ENCODE data around the gene SPRR5.
A peak's percentile ranks its signal among the peaks of the same experiment; 100 is the strongest.

SPRR5 gene

DNA sequence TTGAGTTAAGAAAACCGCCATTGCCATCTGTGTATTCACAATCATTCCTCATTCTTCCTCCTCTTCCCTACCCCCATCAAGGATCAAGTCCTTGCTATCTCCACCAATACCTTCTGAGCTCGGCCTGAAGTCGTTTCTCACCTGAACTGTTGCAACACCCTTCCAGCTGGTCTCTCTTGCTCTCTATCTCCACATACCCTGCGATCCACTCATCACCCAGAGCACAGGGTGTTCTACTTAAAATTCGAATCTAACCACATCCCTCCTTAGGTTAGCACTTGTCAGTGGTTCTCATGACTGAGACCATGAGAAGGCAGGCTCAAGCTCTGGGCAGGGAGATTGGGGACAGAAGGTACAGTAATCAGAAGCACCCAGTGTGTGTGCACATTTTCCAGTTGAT lies 34.1 kb upstream of the SPRR5 start:
- no peak overlapping the region for H3K4me3 ChIP-seq (replicated peaks; ENCODE audit: low read depth, low read length)
- H3K36me3 ChIP-seq (ENCODE audit: control insufficient read depth, insufficient read depth, low read length) = no peaks in the 10 kb centered on the region
- no peak for DNase-seq (ENCODE audit: extremely low read depth, insufficient read length)
- TF ChIP-seq CTCF (IDR thresholded peaks at IDR 0.05; ENCODE audit: insufficient read depth, low read length, poor library complexity, severe bottlenecking) = no peak
- H3K27me3 ChIP-seq (replicated peaks; ENCODE audit: control insufficient read depth, insufficient read depth, low read length) = no peaks in the 10 kb centered on the region

GRCh38 chr1:152917794-152918193 lies 29.2 kb upstream of the SPRR5 start:
- DNase-seq (ENCODE audit: extremely low read depth, insufficient read length) = no peak
- H3K27me3 ChIP-seq (replicated peaks; ENCODE audit: control insufficient read depth, insufficient read depth, low read length) = no peaks in the 10 kb centered on the region
- TF ChIP-seq CTCF (IDR thresholded peaks at IDR 0.05; ENCODE audit: insufficient read depth, low read length, poor library complexity, severe bottlenecking) = no peak

DNA sequence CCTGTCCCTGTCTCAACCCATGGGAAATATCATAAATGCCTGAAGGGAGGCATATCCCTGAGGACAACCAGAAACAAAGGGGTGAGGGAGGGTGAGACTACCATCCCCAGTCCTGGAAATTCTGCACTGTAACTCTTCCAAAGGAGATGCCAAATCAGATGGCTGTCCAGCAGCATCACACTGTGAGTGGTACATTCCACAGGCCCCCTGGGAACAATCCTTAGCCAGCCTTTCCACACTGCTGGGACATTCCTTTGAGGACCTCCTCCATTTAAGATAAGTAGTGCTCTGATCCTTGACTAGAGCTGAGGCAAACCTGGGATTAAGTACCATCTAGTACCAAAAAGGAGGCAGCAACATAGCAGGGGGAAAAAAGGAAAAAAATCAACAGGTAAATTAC lies 27.9 kb upstream of the SPRR5 start:
- no peak for TF ChIP-seq CTCF (IDR thresholded peaks at IDR 0.05; ENCODE audit: insufficient read depth, low read length, poor library complexity, severe bottlenecking)
- DNase-seq (ENCODE audit: extremely low read depth, insufficient read length) = no peak

More at GRCh38 chr1:152917794-152918193, 29.2 kb upstream of the SPRR5 start:
- no peak overlapping the region for H3K4me3 ChIP-seq (replicated peaks; ENCODE audit: low read depth, low read length)
- H3K36me3 ChIP-seq (ENCODE audit: control insufficient read depth, insufficient read depth, low read length) = no peaks in the 10 kb centered on the region

GRCh38 chr1:152924191-152924590 lies 22.8 kb upstream of the SPRR5 start:
- DNase-seq (ENCODE audit: extremely low read depth, insufficient read length) = no peak
- H3K27me3 ChIP-seq (replicated peaks; ENCODE audit: control insufficient read depth, insufficient read depth, low read length) = no peaks in the 10 kb centered on the region
- peak; percentile 8 for TF ChIP-seq CTCF (IDR thresholded peaks at IDR 0.05; ENCODE audit: insufficient read depth, low read length, poor library complexity, severe bottlenecking)
- no peak overlapping the region for H3K4me3 ChIP-seq (replicated peaks; ENCODE audit: low read depth, low read length)
- no peaks in the 10 kb centered on the region for H3K36me3 ChIP-seq (ENCODE audit: control insufficient read depth, insufficient read depth, low read length)

More for the DNA sequence above, 27.9 kb upstream of the SPRR5 start:
- H3K4me3 ChIP-seq (replicated peaks; ENCODE audit: low read depth, low read length) = no peak overlapping the region
- H3K36me3 ChIP-seq (ENCODE audit: control insufficient read depth, insufficient read depth, low read length) = no peaks in the 10 kb centered on the region
- H3K27me3 ChIP-seq (replicated peaks; ENCODE audit: control insufficient read depth, insufficient read depth, low read length) = no peaks in the 10 kb centered on the region

GRCh38 chr1:152926091-152926490 lies 20.9 kb upstream of the SPRR5 start:
- Histone ChIP-seq H3K36me3 (ENCODE audit: control insufficient read depth, insufficient read depth, low read length) (no peaks in the 10 kb centered on the region), H3K4me3 (replicated peaks; ENCODE audit: low read depth, low read length) (no peak overlapping the region), H3K27me3 (replicated peaks; ENCODE audit: control insufficient read depth, insufficient read depth, low read length) (no peaks in the 10 kb centered on the region)
- peak; percentile 78 for TF ChIP-seq CTCF (IDR thresholded peaks at IDR 0.05; ENCODE audit: insufficient read depth, low read length, poor library complexity, severe bottlenecking)
- DNase-seq (ENCODE audit: extremely low read depth, insufficient read length) = no peak

DNA sequence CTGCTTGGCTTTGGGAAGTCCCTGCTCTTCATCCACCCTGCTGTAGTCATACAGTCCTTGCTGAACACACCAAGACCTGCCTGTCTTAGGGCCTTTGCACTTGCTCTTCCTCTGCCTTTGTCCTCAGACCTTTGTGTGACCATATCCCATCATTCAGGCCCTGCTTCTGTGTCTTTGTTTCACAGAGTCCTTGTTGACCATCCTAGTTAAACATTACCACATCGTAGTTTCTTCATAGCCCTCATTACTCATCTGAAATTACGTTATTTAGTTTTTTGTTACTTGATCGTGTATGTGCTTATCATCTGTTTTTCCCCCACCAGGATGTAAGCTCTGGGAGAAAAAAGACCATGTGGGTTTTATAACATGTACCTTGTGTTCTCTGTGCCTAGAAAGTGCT lies 18.3 kb upstream of the SPRR5 start:
- no peak for TF ChIP-seq CTCF (IDR thresholded peaks at IDR 0.05; ENCODE audit: insufficient read depth, low read length, poor library complexity, severe bottlenecking)
- H3K27me3 ChIP-seq (replicated peaks; ENCODE audit: control insufficient read depth, insufficient read depth, low read length) = no peaks in the 10 kb centered on the region
- DNase-seq (ENCODE audit: extremely low read depth, insufficient read length) = no peak
- H3K4me3 ChIP-seq (replicated peaks; ENCODE audit: low read depth, low read length) = no peak overlapping the region
- no peaks in the 10 kb centered on the region for H3K36me3 ChIP-seq (ENCODE audit: control insufficient read depth, insufficient read depth, low read length)
